GM12878 (cell line): ENCODE data around the gene MPZL1. TPM values are rescaled to one million over a fixed set of nuclear protein-coding genes. Genes with fewer than 3 reads are reported as not detected.

Source experiments
- ATF7 ChIP-seq: fragments of 450-650 bp; IDR thresholded peaks from 2 replicates; pipeline ENCODE4 v1.6.1; 2016; ENCODE audit warnings: low read depth, mild to moderate bottlenecking
- BACH1 ChIP-seq: fragments of 450-650 bp; IDR thresholded peaks from 2 replicates; pipeline ENCODE4 v1.6.1; 2017; ENCODE audit warnings: mild to moderate bottlenecking, borderline replicate concordance
- CBX3 ChIP-seq: fragments of 200-600 bp; sonication (generic); IDR thresholded peaks from 2 replicates; pipeline ENCODE4 v1.6.1; 2016; ENCODE audit warnings: low read depth, borderline replicate concordance
- CHD4 ChIP-seq: fragments of 200-600 bp; sonication (generic); IDR thresholded peaks from 2 replicates; pipeline ENCODE4 v1.6.1; 2016; ENCODE audit warnings: mild to moderate bottlenecking
- CUX1 ChIP-seq: IDR thresholded peaks from 2 replicates; pipeline ENCODE4 v1.6.1; 2012; ENCODE audit warnings: improper control_type of control experiment, low read depth, low read length; ENCODE audit not compliant: insufficient replicate concordance
- EGR1 ChIP-seq, 2 experiments: IDR thresholded peaks; 1 replicate in 1 of 2; 2 replicates in 1 of 2; pipeline ENCODE4 v1.6.1; 2011 to 2012; ENCODE audit warnings: low read depth in 2 of 2, low read length in 2 of 2, borderline replicate concordance in 1 of 2, mild to moderate bottlenecking in 1 of 2, moderate library complexity in 1 of 2
- ETV6 ChIP-seq, 2 experiments: fragments of 450-650 bp in 1 of 2; IDR thresholded peaks in 1 of 2; conservative IDR thresholded peaks in 1 of 2; 2 replicates each; pipeline ENCODE4 v1.6.1; 2014; ENCODE audit warnings: antibody characterized with exemption in 1 of 2, borderline replicate concordance in 1 of 2, low read depth in 1 of 2, mild to moderate bottlenecking in 1 of 2, moderate library complexity in 1 of 2
- GABPA ChIP-seq: IDR thresholded peaks from 2 replicates; pipeline ENCODE4 v1.6.1; 2014; ENCODE audit warnings: antibody characterized with exemption, low read depth, mild to moderate bottlenecking, inconsistent platforms
- NKRF ChIP-seq: fragments of 450-650 bp; conservative IDR thresholded peaks from 2 replicates; pipeline ENCODE4 v1.6.1; 2017; ENCODE audit warnings: mild to moderate bottlenecking, moderate library complexity
- PAX8 ChIP-seq: fragments of 450-650 bp; IDR thresholded peaks from 2 replicates; pipeline ENCODE4 v1.6.1; 2017; ENCODE audit warnings: mild to moderate bottlenecking, moderate library complexity
- PML ChIP-seq: IDR thresholded peaks from 2 replicates; pipeline ENCODE4 v1.6.1; 2012; ENCODE audit warnings: low read length, inconsistent platforms
- SMAD5 ChIP-seq: IDR thresholded peaks from 2 replicates; pipeline ENCODE4 v1.6.1; 2016; ENCODE audit warnings: antibody characterized with exemption, low read depth
- ZNF384 ChIP-seq: IDR thresholded peaks from 2 replicates; pipeline ENCODE4 v1.6.1; 2012; ENCODE audit warnings: low read depth, mild to moderate bottlenecking, low read length, improper control_type of control experiment, borderline replicate concordance
- ZZZ3 ChIP-seq: IDR thresholded peaks from 2 replicates; pipeline ENCODE4 v1.6.1; 2011; ENCODE audit warnings: low read depth; ENCODE audit not compliant: control insufficient read depth, insufficient read length
- polyA plus RNA-seq, 11 experiments: library from polyadenylated mRNA; depleted of rRNA in 4 of 11; unstranded in 6 of 11; stranded (reverse) in 5 of 11; fragments of >200 nt; fragmentation: Nextera tagmentation in 4 of 11; fragmentation: Illumina TruSeq in 1 of 11; extraction: Ambion mirVana in 4 of 11; extraction: Trizol in 1 of 11; gene quantifications; 1 replicate in 1 of 11; 2 replicates in 10 of 11; pipeline versions ENCODE4 v1.2.1 to v1.2.3, GENCODE V29; 2011 to 2016; ENCODE audit warnings: inconsistent platforms in 2 of 11, missing spikeins in 2 of 11, low read depth in 1 of 11
- total RNA-seq, 4 experiments: library from RNA; depleted of rRNA in 3 of 4; stranded (reverse); fragments of >200 nt in 3 of 4; fragmentation: Illumina TruSeq in 1 of 4; extraction: Trizol in 1 of 4; gene quantifications; 2 replicates each; pipeline versions ENCODE4 v1.2.1 to v1.2.3, GENCODE V29; 2013 to 2021

MPZL1 gene
- total and polyA plus RNA-seq, 10 of the 15 experiments (the other 5 are each of a cell fraction or from before 2014, with no cell fraction given), result 9.8 to 60.9 (median 45.9) TPM

DNA sequence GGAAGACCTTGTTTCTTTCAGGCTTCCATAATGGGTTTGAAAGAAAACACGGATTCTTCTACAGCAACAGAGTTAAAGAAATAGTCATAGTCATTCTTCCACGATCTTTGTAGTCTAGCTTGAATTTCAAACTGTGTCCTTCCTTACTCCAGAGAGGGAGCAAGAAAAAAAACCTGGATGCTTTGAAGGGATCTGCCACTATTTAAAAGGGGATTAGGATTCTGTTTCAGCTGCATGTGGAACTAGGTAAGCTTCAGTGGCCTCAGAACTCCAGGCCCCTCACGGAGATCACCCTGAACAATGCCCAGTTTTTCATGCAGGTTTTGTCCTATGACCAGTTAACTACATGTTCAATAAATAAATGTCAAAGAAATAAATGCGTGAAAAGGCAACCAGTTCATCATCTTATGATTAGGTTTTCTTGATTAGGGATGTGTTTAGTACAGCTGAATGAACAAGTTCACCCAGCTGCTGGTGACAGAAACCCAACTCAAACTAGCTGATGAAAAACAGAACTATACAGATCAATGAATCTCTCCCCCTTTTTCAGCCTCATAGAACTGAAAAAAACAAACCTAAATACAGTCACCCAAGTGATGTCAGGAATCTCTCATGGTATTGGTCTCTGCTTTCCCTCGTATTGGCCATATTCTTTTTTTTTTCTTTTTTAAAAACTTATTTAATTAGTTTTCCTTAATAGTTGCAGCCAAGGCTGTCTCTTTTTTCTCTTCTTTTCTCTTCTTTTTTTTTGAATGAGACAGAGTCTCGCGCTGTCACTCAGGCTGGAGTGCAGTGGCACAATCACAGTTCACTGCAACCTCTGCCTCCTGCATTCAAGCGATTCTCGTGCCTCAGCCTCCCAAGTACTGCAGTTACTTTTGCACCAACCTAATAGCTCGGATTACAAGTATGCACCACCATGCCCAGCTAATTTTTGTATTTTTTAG lies 14.6 kb upstream of the MPZL1 start (continued):
- peak; percentile 83 for TF ChIP-seq CUX1
- TF ChIP-seq PML, result 0 out of 2 replicates have a peak, but pooled peaks have one; percentile 15
- TF ChIP-seq BACH1, result no peak
- TF ChIP-seq NKRF, result no peak
- no peak for TF ChIP-seq CHD4
- no peak for TF ChIP-seq EGR1 (IDR thresholded peaks at IDR 0.05; ENCODE audit: borderline replicate concordance in 1 of 2, low read depth in 2 of 2, low read length in 2 of 2)
- no peak for TF ChIP-seq CBX3
- TF ChIP-seq ATF7, result no peak
- no peak for TF ChIP-seq SMAD5
- no peak for TF ChIP-seq ETV6 (conservative IDR thresholded peaks at IDR 0.05 in 1 of 2, IDR thresholded peaks at IDR 0.05 in 1 of 2; ENCODE audit: borderline replicate concordance in 1 of 2, low read depth in 1 of 2)
- no peak for TF ChIP-seq ZZZ3
- no peak for TF ChIP-seq GABPA
- no peak for TF ChIP-seq PAX8
- TF ChIP-seq ZNF384, result 0 out of 2 replicates have a peak, but pooled peaks have one; percentile 6
